OCI-LY3 (cell line): ENCODE results near the gene ZNF692.

Experiments
- EZH2phosphoT487 ChIP-seq: fragments of 200-600 bp; shearing (Covaris generic); IDR thresholded peaks from 2 replicates; pipeline ENCODE4 v1.6.1; 2018; ENCODE audit warnings: antibody characterized with exemption, mixed run types, low read depth
- TF ChIP-seq, protein P1 (sequence below): fragments of 200-600, 300-600 bp; sonication (generic); IDR thresholded peaks from 2 replicates; pipeline ENCODE4 v1.5.1; 2014; ENCODE audit warnings: antibody characterized with exemption, low read length, low read depth

GRCh38 chr1:248820041-248820585 lies 38.8 kb downstream of the ZNF692 start:
- TF ChIP-seq, protein P1, sequence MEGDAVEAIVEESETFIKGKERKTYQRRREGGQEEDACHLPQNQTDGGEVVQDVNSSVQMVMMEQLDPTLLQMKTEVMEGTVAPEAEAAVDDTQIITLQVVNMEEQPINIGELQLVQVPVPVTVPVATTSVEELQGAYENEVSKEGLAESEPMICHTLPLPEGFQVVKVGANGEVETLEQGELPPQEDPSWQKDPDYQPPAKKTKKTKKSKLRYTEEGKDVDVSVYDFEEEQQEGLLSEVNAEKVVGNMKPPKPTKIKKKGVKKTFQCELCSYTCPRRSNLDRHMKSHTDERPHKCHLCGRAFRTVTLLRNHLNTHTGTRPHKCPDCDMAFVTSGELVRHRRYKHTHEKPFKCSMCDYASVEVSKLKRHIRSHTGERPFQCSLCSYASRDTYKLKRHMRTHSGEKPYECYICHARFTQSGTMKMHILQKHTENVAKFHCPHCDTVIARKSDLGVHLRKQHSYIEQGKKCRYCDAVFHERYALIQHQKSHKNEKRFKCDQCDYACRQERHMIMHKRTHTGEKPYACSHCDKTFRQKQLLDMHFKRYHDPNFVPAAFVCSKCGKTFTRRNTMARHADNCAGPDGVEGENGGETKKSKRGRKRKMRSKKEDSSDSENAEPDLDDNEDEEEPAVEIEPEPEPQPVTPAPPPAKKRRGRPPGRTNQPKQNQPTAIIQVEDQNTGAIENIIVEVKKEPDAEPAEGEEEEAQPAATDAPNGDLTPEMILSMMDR: no peak
- TF ChIP-seq EZH2phosphoT487: no peak
